BJ (cell line): ENCODE data around the gene RECK. TPM values are rescaled to one million over a fixed set of nuclear protein-coding genes. Genes with fewer than 3 reads are reported as not detected.
A peak's percentile ranks its signal among the peaks of the same experiment; 100 is the strongest.
"Not testable (repeated sequence)": the region's sequence is repeated elsewhere in the genome, so short reads cannot be mapped to it uniquely, and the experiment has no call there.

Source experiments
- CTCF ChIA-PET: fragments of 350-600 bp; formaldehyde crosslinking; extraction: SDS; loops from one replicate; lab custom pipeline; 2021; ENCODE audit warnings: antibody characterized with exemption, inconsistent platforms; lab: Yijun Ruan, JAX
- POLR2A ChIA-PET: fragments of 300-600 bp; sonication (Branson Sonifier 250); formaldehyde crosslinking; extraction: SDS; loops from one replicate; lab custom pipeline; 2021; ENCODE audit warnings: antibody characterized with exemption; lab: Charles Lee
- DNase-seq: peaks from one replicate; pipeline ENCODE4 v3.0.0-alpha.2; 2011; ENCODE audit warnings: low read depth
- H3K27me3 ChIP-seq: 2 replicates; pipeline ENCODE4 v1.6.0; 2011; ENCODE audit warnings: low read length; ENCODE audit not compliant: control insufficient read depth, insufficient read depth
- H3K36me3 ChIP-seq: 2 replicates; pipeline ENCODE4 v1.5.1; 2011; ENCODE audit warnings: low read length; ENCODE audit not compliant: control insufficient read depth, insufficient read depth
- H3K4me3 ChIP-seq: 2 replicates; pipeline ENCODE4 v1.5.1; 2011; ENCODE audit warnings: low read depth, mild to moderate bottlenecking, control low read depth, low read length
- CTCF ChIP-seq: IDR thresholded peaks from 2 replicates; pipeline ENCODE4 v1.5.1; 2011; ENCODE audit warnings: low read depth, mild to moderate bottlenecking, control low read depth, inconsistent platforms, low read length, moderate library complexity; ENCODE audit not compliant: insufficient read depth
- polyA plus RNA-seq: library from polyadenylated mRNA; depleted of rRNA; stranded (reverse); fragments of >200 nt; gene quantifications from 2 replicates; pipeline ENCODE4 v1.2.3, GENCODE V29; 2011

RECK gene
- polyA plus RNA-seq, 1 experiment, result 59.8 TPM

- CTCF ChIA-PET, result no interaction called here
- DNase-seq, result no peak
- Histone ChIP-seq H3K27me3 (no peaks in the 10 kb centered on the region), H3K36me3 (peaks cover 5% of the 10 kb centered on the region), H3K4me3 (no peak overlapping the region)
- no peak for TF ChIP-seq CTCF
- POLR2A ChIA-PET, result no interaction called here
Measured at GRCh38 chr9:36129139-36129538, 92.4 kb downstream of the RECK start.

- DNase-seq, CTCF ChIA-PET, POLR2A ChIA-PET, H3K4me3 ChIP-seq, H3K36me3 ChIP-seq, H3K27me3 ChIP-seq: not testable (repeated sequence)
Measured at GRCh38 chr9:36131666-36132065, 95.0 kb downstream of the RECK start.

GRCh38 chr9:36132086-36132485, 95.4 kb downstream of the RECK start:
- H3K27me3 ChIP-seq, result no peaks in the 10 kb centered on the region
- no peak overlapping the region for H3K4me3 ChIP-seq
- no peaks in the 10 kb centered on the region for H3K36me3 ChIP-seq
- TF ChIP-seq CTCF, result no peak
- no peak for DNase-seq
- ChIA-PET CTCF (no interaction called here), POLR2A (no interaction called here)

- ChIA-PET POLR2A (no interaction called here), CTCF (no interaction called here)
- TF ChIP-seq CTCF, result no peak
- H3K36me3 ChIP-seq, result no peaks in the 10 kb centered on the region
- no peak overlapping the region for H3K4me3 ChIP-seq
- no peaks in the 10 kb centered on the region for H3K27me3 ChIP-seq
- no peak for DNase-seq
Measured at GRCh38 chr9:36134761-36135505, 98.2 kb downstream of the RECK start.

GRCh38 chr9:36135741-36136271, 99.1 kb downstream of the RECK start:
- ChIA-PET CTCF (interaction anchor here (1.0 to 9.2 kb wide), 2 partner anchors 29 to 32 kb away, joined by 3 to 77 read pairs; no protein-coding TSS in a partner anchor), POLR2A (interaction anchor here (0.6 kb wide), 2 partner anchors 30 to 62 kb away, joined by 4 to 9 read pairs; no protein-coding TSS in a partner anchor)
- DNase-seq, result no peak
- Histone ChIP-seq H3K4me3 (peak overlapping the region; percentile 51), H3K36me3 (no peaks in the 10 kb centered on the region), H3K27me3 (no peaks in the 10 kb centered on the region)
- TF ChIP-seq CTCF, result no peak
